Endothelial cell of umbilical vein (primary cell): ENCODE data around the gene ONECUT2. TPM values are rescaled to one million over a fixed set of nuclear protein-coding genes. Genes with fewer than 3 reads are reported as not detected.

ENCODE experiments used
- BruUV-seq: library from RNA; stranded (reverse); fragments of 400-500 nt; replicated peaks from 2 replicates; lab custom pipeline; 2021; lab: Mats Ljungman, UMichigan
- CTCF ChIA-PET: fragments of 300-600, 350-600 bp; sonication (Branson Sonifier 250); formaldehyde crosslinking; loops from one replicate; lab custom pipeline; 2021; ENCODE audit warnings: antibody characterized with exemption, inconsistent platforms; lab: Charles Lee
- POLR2A ChIA-PET: fragments of 300-600, 350-600 bp; sonication (Branson Sonifier 250); formaldehyde crosslinking; loops from one replicate; lab custom pipeline; 2021; ENCODE audit warnings: antibody characterized with exemption, inconsistent platforms; lab: Charles Lee
- DNase-seq: peaks from one replicate; pipeline ENCODE4 v3.0.0-alpha.2; 2011; ENCODE audit warnings: low read depth, low spot score
- FAIRE-seq: peaks from 2 replicates; lab custom pipeline; 2011; peaks lifted over from hg19 to GRCh38; lab: Jason Lieb, UNC
- H2AFZ ChIP-seq: 2 replicates; pipeline ENCODE4 v1.6.0; 2012; ENCODE audit warnings: low read depth, low read length, control low read depth, inconsistent platforms
- H3K27ac ChIP-seq: 2 replicates; pipeline ENCODE4 v1.5.1; 2011; ENCODE audit warnings: low read depth, mild to moderate bottlenecking, control low read depth, low read length, moderate library complexity; ENCODE audit not compliant: insufficient read depth
- H3K27me3 ChIP-seq, 2 experiments: 2 replicates each; pipeline versions ENCODE4 v1.6.0 to v1.6.1; 2011; ENCODE audit warnings: low read length in 2 of 2, mixed read lengths in 1 of 2; ENCODE audit not compliant: control insufficient read depth in 2 of 2, insufficient read depth in 2 of 2
- H3K36me3 ChIP-seq, 2 experiments: 2 replicates in 1 of 2; 3 replicates in 1 of 2; pipeline ENCODE4 v1.5.1; 2011; ENCODE audit warnings: low read length in 2 of 2, mild to moderate bottlenecking in 1 of 2, moderate library complexity in 1 of 2; ENCODE audit not compliant: control insufficient read depth in 2 of 2, insufficient read depth in 2 of 2; ENCODE audit errors: extremely low read depth in 1 of 2
- H3K4me1 ChIP-seq: 3 replicates; pipeline ENCODE4 v1.5.1; 2011; ENCODE audit warnings: mild to moderate bottlenecking, low read length; ENCODE audit not compliant: control insufficient read depth, insufficient read depth; ENCODE audit errors: extremely low read depth
- H3K4me2 ChIP-seq: 2 replicates; pipeline ENCODE4 v1.6.1; 2011; ENCODE audit warnings: low read length, control low read depth, mixed read lengths; ENCODE audit not compliant: insufficient read depth
- H3K4me3 ChIP-seq, 3 experiments: fragments of 200-600 bp in 1 of 3; sonication (generic), shearing (Covaris generic) in 1 of 3; replicated peaks in 1 of 3; 2 replicates each; pipeline ENCODE4 v1.5.1; 2011 to 2016; ENCODE audit warnings: control low read depth in 3 of 3, low read length in 3 of 3, mild to moderate bottlenecking in 2 of 3, inconsistent platforms in 1 of 3, low read depth in 1 of 3, moderate library complexity in 1 of 3; ENCODE audit not compliant: insufficient read depth in 1 of 3
- H3K79me2 ChIP-seq: 2 replicates; pipeline ENCODE4 v1.6.0; 2012; ENCODE audit warnings: low read length, inconsistent platforms; ENCODE audit not compliant: control insufficient read depth, insufficient read depth
- H3K9ac ChIP-seq: replicated peaks from 2 replicates; pipeline ENCODE3; 2011; ENCODE audit warnings: low read length, control low read depth; ENCODE audit not compliant: insufficient read depth; ENCODE audit errors: extremely low read depth
- H3K9me1 ChIP-seq: replicated peaks from 3 replicates; pipeline ENCODE4 v1.6.0; 2011; ENCODE audit warnings: mild to moderate bottlenecking, low read length; ENCODE audit not compliant: control insufficient read depth, insufficient read depth; ENCODE audit errors: extremely low read depth
- H3K9me3 ChIP-seq: replicated peaks from 2 replicates; pipeline ENCODE4 v1.5.1; 2012; ENCODE audit warnings: low read length, inconsistent platforms; ENCODE audit not compliant: control insufficient read depth, insufficient read depth
- H4K20me1 ChIP-seq: replicated peaks from 2 replicates; pipeline ENCODE3; 2011; ENCODE audit warnings: mild to moderate bottlenecking, low read length; ENCODE audit not compliant: control insufficient read depth, insufficient read depth; ENCODE audit errors: extremely low read depth
- CTCF ChIP-seq, 2 donors: IDR thresholded peaks; 1 replicate in 1 of 2; 2 replicates in 1 of 2; pipeline ENCODE4 v1.5.1; 2011; ENCODE audit warnings: low read length in 2 of 2, mild to moderate bottlenecking in 2 of 2, moderate library complexity in 2 of 2, control low read depth in 1 of 2, inconsistent platforms in 1 of 2, low read depth in 1 of 2; ENCODE audit not compliant: insufficient read depth in 1 of 2; ENCODE audit errors: extremely low read depth in 1 of 2
- EZH2 ChIP-seq: IDR thresholded peaks from 2 replicates; pipeline ENCODE4 v1.6.1; 2012; ENCODE audit warnings: borderline replicate concordance, low read depth, mild to moderate bottlenecking, moderate library complexity, low read length, inconsistent platforms; ENCODE audit not compliant: severe bottlenecking
- FOS ChIP-seq: IDR thresholded peaks from 2 replicates; pipeline ENCODE4 v1.6.1; 2011; ENCODE audit warnings: mild to moderate bottlenecking, low read length, moderate library complexity, borderline replicate concordance; ENCODE audit not compliant: insufficient read depth
- GATA2 ChIP-seq: IDR thresholded peaks from 2 replicates; pipeline ENCODE4 v1.7.0; 2011; ENCODE audit warnings: low read depth, mild to moderate bottlenecking, moderate library complexity, mixed read lengths, low read length; ENCODE audit not compliant: insufficient read length, insufficient read depth
- JUN ChIP-seq: IDR thresholded peaks from 2 replicates; pipeline ENCODE4 v1.6.1; 2011; ENCODE audit warnings: borderline replicate concordance, low read depth; ENCODE audit not compliant: insufficient read length, insufficient read depth
- MAX ChIP-seq: IDR thresholded peaks from 2 replicates; pipeline ENCODE4 v1.6.1; 2011; ENCODE audit not compliant: insufficient read depth, insufficient read length
- MYC ChIP-seq: IDR thresholded peaks from one replicate; pipeline ENCODE4 v1.6.1; 2011; ENCODE audit warnings: mild to moderate bottlenecking, low read depth, low read length
- POLR2A ChIP-seq: IDR thresholded peaks from 2 replicates; pipeline ENCODE4 v1.6.1; 2012; ENCODE audit warnings: low read depth, mild to moderate bottlenecking, control low read depth, low read length
- POLR2AphosphoS5 ChIP-seq: IDR thresholded peaks from 2 replicates; pipeline ENCODE4 v1.6.1; 2012; ENCODE audit warnings: low read depth, mild to moderate bottlenecking, control low read depth, low read length, moderate library complexity; ENCODE audit not compliant: insufficient read depth
- dilution Hi-C: fragments of 300-500 bp; cut with MboI; formaldehyde crosslinking; loops from one replicate; pipeline ENCODE4 v1.15.0; 2019; ENCODE audit warnings: low sequenced_read_pairs; ENCODE audit not compliant: extremely low pct_ligation_motif_present
- intact Hi-C: fragments of 100-400 bp; cut with micrococcal nuclease; formaldehyde crosslinking; loops from one replicate; pipeline ENCODE4 v1.10.0; 2022
- polyA plus RNA-seq, 4 experiments: library from polyadenylated mRNA; depleted of rRNA in 3 of 4; stranded (reverse) in 3 of 4; unstranded in 1 of 4; fragments of >200 nt; gene quantifications; 2 replicates each; pipeline versions ENCODE4 v1.2.1 to v1.2.3, GENCODE V29; 2011 to 2012; ENCODE audit warnings: missing spikeins in 1 of 4
- total RNA-seq: library from RNA; stranded (reverse); gene quantifications from 2 replicates; pipeline ENCODE4 v1.2.3, GENCODE V29; 2021

The ONECUT2 gene
- total and polyA plus RNA-seq, 2 donors (not counting 3 experiments of a cell fraction or from before 2014, with no cell fraction given): 0.01 to 0.62 TPM

GRCh38 chr18:57427429-57428201 is 7.6 kb upstream of the ONECUT2 start:
- intact Hi-C loops (no loop called here), dilution Hi-C loops (no loop called here)
- no peak overlapping the region for H3K9ac ChIP-seq
- no peaks in the 10 kb centered on the region for H3K36me3 ChIP-seq
- H3K27me3 ChIP-seq: peaks cover 55 to 79% of the 10 kb centered on the region in 2 experiments
- peaks cover 2% of the 10 kb centered on the region for H3K4me1 ChIP-seq
- CTCF ChIA-PET: no interaction called here
- H3K9me1 ChIP-seq: no peaks in the 10 kb centered on the region
- peak overlapping the region; percentile 20 for H3K4me2 ChIP-seq
- DNase-seq (no peak), FAIRE-seq (no peak)
- no peak overlapping the region for H3K27ac ChIP-seq
- no peaks in the 10 kb centered on the region for H3K79me2 ChIP-seq
- H3K9me3 ChIP-seq: no peaks in the 10 kb centered on the region
- no peak for TF ChIP-seq MYC
- no peak for TF ChIP-seq GATA2
- TF ChIP-seq FOS: no peak
- no peak for TF ChIP-seq CTCF (IDR thresholded peaks at IDR 0.05; ENCODE audit: extremely low read depth in 1 of 2, insufficient read depth in 1 of 2, low read depth in 1 of 2, low read length in 2 of 2)
- no peak for TF ChIP-seq EZH2
- no peak for TF ChIP-seq MAX
- TF ChIP-seq POLR2AphosphoS5: no peak
- no peak for TF ChIP-seq POLR2A
- no peak for TF ChIP-seq JUN
- no TSS peak for BruUV-seq
- peak overlapping the region; percentile 50 for H2AFZ ChIP-seq
- H4K20me1 ChIP-seq: no peaks in the 10 kb centered on the region
- POLR2A ChIA-PET: no interaction called here
- peak overlapping the region in 1 of 3 experiments; percentile 9 for H3K4me3 ChIP-seq
